HepG2 (cell line): Measurements from ENCODE around the gene GANC.

Experiments
- SP1 ChIP-seq, 2 experiments: fragments of 450-650 bp in 1 of 2; sonication (generic) in 1 of 2; formaldehyde crosslinking in 1 of 2; IDR thresholded peaks; 2 replicates each; pipeline versions ENCODE4 v1.4.0 to v1.6.1; 2016 to 2020; ENCODE audit warnings: missing genetic modification reagents in 1 of 2
- TP53 ChIP-seq: sonication (generic); formaldehyde crosslinking; conservative IDR thresholded peaks from 2 replicates; pipeline ENCODE4 v1.4.0; 2020; ENCODE audit warnings: missing genetic modification reagents
- ZNF335 ChIP-seq: sonication (generic); formaldehyde crosslinking; IDR thresholded peaks from 2 replicates; pipeline ENCODE4 v1.4.0; 2020; ENCODE audit warnings: missing genetic modification reagents

- TF ChIP-seq SP1 (IDR thresholded peaks at IDR 0.05), result no peak
- TF ChIP-seq SP1 (CRISPR knock-in tag; IDR thresholded peaks at IDR 0.05), result no peak
- no peak for TF ChIP-seq TP53 (CRISPR knock-in tag)
- TF ChIP-seq ZNF335 (CRISPR knock-in tag), result no peak
Observed at GRCh38 chr15:42368096-42368495, 95.1 kb downstream of the GANC start.
